ENCODE results near the gene KIF18B.
"Not testable (repeated sequence)": the region's sequence is repeated elsewhere in the genome, so short reads cannot be mapped to it uniquely, and the experiment has no call there.

Gene KIF18B

DNA sequence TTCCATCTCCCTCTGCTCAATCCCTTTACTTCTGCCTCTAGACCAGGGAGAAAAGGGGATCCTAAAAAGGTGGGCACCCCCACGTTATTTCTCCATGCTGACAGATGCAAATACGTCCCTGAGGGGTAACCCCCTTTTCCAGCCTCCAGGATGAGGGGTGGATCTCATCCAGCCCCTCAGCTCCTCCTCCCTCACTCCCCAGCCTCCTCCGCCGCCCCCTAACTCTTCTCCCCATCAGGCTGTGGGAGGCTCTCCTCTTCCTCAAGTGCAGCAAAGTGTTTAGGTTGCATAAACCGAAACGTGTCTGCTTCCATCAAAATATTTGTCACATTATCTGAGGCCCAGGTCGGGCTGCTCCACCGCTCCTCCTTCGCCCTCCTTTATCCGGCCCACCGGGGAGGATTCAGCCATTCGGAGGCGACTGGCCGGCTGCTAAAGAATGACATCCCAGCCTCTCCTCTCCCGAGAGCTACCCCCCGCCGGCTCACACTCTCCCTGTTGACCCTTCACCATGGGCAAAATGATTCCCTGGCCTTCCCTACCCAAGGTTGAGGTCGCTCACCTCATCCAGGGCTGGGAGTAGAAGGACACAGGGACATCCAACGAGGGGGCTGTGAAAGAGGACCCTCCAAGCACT lies 21.7 kb upstream of the KIF18B start:
- DNase-seq (ENCODE audit: low read depth): no peak

DNA sequence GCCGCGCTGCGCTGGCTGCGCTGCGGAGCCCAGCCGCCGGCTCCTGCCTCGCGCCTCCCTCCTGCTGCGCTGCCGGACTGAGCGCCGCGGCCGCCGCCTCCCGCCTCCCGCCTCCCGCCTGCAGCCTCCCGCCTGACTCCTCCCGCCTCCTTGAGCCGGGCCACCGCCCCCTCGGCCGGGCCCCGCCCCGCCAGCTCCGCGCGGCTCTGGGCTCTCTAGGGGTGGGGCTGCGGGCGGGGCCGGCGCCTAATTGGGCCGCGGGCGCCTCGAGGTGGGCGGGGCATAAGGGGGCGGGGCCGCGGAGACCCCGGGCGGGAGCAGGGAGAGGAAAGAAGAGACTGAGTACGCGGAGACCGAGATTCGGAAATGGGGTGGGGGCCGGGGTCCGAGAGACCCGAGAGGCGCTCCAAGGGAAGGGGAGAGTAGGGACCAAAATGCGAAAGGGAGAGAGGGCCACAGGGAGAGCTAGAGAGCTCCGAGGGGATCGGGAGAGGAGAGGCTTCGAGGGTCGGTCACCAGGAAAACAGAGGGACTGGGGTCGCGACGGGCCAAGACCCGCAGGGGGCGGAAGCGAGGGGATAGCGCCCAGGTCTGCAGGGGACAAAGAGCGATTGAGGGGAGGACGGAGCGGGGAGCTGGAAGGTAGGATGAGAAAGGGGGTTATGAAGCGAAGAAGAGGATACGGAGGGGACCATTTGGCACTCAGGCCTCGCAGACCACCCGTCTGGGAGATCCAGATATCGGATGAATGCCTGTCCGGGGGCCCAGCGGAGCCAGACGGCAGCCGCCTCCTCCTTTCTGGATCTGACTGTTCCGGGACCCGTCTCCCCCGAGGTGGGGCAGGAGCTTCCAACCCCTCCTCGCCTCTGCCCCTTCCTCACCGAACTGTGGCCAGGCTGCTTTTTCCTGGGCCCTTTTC lies 20.9 kb upstream of the KIF18B start, which contains the start of gene C1QL1:
Gene C1QL1 (minus strand): TSS at position 79 of the 919 bp plus-strand sequence. CDS start 255 bp downstream, outside the sequence.
- DNase-seq (ENCODE audit: low read depth): peak; percentile 81

GRCh38 chr17:44967907-44968224 lies 20.3 kb upstream of the KIF18B start:
- DNase-seq (ENCODE audit: low read depth): no peak

DNA sequence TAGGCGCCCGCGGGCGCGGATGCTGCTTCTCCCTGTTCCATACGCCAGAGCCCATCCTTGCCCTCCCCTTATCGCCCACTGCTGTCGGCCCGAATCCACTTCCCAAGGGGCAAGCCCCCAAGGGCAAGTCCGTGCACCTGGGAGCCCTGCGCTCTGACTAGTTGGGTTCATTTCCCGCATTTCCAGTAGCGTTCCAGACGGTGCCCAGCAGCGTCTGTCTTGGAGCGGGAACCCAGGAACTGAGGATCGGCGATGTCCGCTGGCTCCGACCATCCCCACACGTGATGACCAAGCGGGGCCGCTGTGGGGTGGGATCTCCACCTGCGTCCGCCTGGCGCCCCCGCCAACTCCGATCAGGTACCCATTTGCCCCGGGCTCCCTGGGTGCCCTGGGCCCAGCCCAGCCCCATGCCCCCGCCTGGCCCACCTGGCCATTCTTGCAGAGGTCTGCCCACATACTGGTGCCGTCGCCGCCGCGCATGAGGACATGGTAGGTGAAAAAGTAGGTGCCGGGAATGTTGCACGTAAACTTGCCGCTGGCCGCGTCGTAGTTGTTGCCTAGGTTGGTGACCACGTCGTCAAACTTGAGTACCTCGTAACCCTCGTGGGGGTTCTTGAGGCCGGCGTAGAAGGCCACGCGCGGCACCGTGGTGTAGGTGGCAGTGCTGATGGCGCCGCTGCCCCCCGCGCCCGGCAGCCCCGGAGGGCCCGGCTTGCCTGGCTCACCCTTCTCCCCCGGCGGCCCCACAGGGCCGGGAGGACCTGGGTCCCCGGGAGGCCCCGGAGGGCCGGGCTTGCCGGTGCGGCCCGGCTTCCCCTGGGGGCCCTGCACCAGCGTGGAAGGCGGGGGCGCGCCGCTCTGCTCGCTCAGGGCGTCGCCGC lies 19.7 kb upstream of the KIF18B start:
- DNase-seq (ENCODE audit: low read depth): no peak

DNA sequence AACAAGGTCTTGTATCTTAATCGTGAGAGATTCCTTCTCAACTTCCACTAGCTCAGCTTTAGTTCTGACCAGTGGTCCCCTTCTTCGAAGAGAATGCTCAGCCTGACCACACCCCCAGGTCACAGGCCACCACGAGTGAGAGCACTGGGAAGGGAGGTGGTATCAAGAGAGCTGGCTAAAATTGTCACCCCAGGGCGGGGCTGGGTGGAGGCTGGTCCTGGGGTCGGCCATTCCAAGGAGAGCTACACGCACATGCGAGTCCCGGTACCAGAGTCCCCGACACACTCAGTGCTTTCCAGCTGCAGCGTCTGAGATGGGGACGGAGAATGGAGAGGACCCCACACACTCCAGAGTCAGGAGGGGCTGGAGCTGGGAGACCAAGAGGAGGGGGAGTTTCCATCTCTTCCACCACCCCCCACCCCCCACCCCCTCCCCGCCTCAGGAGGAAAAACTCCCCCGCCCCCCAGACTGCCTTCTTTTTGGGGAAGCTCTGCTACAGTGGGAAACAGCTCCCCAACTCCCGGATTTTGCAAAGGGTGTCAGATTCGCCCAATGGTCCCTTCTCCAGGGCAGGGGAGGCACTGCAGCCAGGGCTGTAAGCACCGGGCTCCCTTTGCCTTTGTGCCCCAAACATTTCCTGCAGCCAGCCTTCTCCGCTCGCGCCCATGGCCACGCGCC lies 18.9 kb upstream of the KIF18B start:
- DNase-seq (ENCODE audit: low read depth): no peak

GRCh38 chr17:44965481-44966234 lies 18.1 kb upstream of the KIF18B start:
- DNase-seq (ENCODE audit: low read depth): no peak

DNA sequence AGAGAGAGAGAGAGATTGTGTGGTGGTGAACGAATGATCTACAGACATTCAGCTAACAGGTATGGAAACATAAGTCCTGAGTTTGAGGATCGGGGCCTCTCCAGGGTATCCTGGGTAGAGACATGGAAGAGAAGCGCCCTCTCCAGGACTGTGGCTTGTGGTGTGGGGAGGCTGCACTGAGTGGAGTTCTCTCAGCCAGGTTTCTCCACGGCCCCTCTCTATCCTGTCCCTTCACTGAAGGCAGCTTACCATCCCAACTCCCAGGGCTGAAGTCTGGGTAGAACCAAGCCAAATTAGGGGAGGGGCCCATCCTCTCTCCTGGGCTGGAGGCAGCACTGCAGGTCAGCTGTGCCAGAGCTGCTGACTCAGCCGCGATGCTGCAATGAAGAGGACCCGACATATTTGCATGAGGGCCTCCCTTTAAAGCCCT lies 14.4 kb upstream of the KIF18B start:
- DNase-seq (ENCODE audit: low read depth): no peak

DNA sequence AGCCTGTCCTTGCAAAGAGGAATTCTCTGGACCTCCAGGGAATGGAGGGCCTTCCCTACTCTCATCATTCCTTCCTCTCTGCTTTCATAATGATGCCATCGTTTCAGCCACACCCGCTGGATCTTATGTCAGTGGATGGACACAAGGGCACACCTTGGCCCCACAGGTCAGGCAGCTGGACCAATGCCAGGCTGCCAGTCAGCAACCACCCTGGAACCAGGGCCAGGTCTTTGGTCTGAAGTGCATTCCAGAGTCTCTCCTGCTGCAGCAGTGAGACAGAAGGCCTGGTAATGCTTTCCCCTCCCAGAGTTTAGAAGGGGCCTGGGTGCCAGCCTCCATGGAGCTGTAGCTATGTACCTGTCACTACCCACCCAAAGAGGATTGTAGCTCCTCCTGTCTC lies 13.1 kb upstream of the KIF18B start:
- DNase-seq (ENCODE audit: low read depth): no peak

DNA sequence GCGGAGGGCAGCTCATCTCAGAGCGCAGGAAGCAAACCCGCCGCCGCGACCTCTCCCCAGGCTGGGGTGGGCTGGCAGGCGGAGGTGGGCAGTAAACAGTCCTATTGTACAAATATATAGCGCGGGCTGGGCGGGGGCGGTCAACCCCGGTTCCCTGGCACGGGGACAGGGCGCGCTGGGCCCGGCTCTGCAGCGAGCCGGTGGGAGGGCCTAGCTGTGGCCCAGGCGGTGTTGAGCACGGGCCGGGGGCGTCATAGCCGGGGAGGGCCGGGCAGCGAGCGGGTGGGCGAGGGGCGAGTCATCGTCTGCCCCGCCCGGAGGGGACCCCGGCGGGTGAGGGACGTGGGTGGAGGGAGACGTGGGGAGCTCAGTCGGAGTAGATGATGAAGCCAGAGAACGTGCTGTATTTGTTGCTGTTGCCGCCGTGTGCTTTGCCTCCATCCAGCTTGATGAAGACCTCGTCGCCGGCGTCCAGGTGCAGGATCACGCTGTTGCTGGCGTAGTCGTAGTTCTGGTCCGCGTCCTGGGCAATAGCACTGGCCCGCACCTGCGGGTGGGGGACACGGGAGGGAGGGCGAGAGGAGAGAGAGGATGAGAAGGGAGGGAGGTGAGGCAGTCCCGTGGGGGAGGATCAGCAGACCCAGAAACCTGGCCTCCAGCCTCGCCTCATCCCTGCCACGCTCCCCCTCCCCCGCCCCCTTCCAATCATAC lies 12.4 kb upstream of the KIF18B start:
- no peak for DNase-seq (ENCODE audit: low read depth)

GRCh38 chr17:44956998-44957981 lies 9.7 kb upstream of the KIF18B start:
- DNase-seq (ENCODE audit: low read depth): no peak

GRCh38 chr17:44955674-44956425 lies 8.3 kb upstream of the KIF18B start:
- DNase-seq (ENCODE audit: low read depth): no peak

DNA sequence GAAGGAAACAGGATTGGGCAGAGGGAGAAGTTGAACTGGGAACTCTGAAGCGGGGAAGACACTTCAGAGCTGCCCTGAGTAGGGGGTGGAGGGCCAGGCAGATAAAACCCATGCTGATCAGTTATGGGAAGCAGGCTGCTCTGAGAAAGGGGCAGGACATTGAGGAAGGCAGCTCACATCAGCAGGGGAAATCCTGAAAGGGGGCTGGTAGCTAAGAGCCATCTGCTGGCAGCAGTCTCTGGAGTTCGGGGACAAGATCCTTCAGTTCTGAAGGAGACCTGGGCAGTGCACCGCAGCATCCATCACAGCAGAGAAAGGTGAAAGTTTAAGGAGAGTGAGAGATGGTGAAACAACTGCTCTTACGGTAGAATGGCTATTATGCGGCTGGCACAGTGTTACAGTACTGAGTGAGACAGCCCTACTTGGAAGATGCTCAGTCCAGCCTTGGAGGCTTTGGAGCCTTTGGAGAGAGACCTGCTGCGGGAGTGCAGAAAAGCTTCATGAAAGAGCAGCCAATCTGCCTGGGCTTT lies 5.4 kb upstream of the KIF18B start:
- no peak for DNase-seq (ENCODE audit: low read depth)

GRCh38 chr17:44948315-44948795 lies 782 bp upstream of the KIF18B start:
- DNase-seq (ENCODE audit: low read depth): no peak

DNA sequence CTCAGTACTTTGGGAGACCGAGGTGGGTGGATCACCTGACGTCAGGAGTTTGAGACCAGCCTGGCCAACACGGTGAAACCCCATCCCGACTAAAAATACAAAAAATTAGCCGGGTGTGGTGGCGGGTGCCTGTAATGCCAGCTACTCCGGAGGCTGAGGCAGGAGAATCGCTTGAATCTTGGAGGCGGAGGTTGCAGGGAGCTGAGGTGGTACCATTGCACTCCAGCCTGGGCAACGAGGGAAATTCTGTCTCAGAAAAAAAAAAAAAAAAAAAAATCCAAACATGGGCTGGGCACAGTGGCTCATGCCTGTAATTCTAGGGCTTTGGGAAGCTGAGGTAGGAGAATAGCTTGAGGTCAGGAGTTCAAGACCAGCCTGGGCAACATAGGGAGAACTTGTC lies 1.9 kb downstream of the KIF18B start:
- DNase-seq (ENCODE audit: low read depth): not testable (repeated sequence)

DNA sequence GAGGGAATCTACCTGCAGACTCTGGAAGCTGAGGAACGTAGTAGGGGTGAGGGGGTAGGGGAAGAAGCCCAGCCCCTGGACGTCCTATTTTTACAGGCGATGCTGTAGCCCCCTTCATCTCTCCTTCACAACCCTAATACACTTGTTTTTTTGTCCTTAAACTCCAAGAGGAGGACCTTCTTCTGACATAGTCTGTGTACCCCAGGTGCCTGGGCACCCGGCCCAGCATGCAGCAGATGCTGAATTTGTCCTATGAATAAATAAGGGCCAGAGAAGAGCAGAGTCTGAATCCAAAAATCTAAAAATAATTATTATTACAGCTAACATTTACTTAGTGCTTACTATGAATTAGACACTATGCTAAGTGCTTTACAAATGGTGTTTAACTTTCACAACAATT lies 5.1 kb downstream of the KIF18B start:
- no peak for DNase-seq (ENCODE audit: low read depth)

DNA sequence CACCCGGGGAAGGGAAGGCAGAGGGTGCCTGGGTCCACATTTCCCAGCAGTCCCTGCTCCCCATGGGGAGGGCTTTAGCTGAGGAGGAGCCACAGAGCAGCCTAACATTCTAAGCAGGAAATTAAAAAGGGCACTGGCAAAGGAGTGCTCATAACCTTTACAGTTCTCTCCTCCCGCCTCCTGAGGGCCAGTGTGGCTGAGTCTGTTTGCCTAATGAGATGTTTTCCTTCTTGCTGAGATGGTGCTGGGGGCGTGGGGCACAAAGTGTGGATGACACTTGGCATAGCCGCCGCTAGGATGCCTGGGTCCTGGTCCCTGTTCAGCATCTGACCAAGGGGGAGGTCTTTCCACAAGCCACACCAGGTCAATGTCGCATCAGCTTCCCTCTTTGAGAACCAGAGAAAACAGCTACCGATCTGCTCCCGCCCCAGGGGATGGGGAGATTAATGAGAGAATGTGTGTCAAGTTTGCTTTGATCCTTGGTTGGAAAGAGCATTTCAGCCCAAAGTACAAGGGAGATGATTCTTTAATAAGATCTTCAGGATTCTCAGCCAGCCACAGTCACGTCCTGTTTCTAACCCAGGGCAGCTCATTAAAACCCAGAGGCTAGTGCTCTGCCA lies 5.8 kb downstream of the KIF18B start:
- no peak for DNase-seq (ENCODE audit: low read depth)

GRCh38 chr17:44940768-44941167 lies 6.8 kb downstream of the KIF18B start:
- DNase-seq (ENCODE audit: low read depth): no peak

GRCh38 chr17:44940317-44940716 lies 7.3 kb downstream of the KIF18B start:
- DNase-seq (ENCODE audit: low read depth): no peak

Measured in activated T-helper 9 cell treated with anti-CD3 and anti-CD28 coated beads, Interleukin-2, amount 50 U/mL, for 16 hours (primary cell).